Measurements from ENCODE around the gene KLF1. TPM values are rescaled to one million over a fixed set of nuclear protein-coding genes. Genes with fewer than 3 reads are reported as not detected.

Gene KLF1
- total RNA-seq, 1 experiment from 2014 or later: 0.10 TPM

- intact Hi-C loops (cut with micrococcal nuclease; ENCODE audit: unreplicated experiment): no loop called here
- ChIA-PET CTCF (no interaction called here), POLR2A (no interaction called here)
- DNase-seq (ENCODE audit: low read depth, low spot score) (no peak), ATAC-seq (no peak)
- no peak overlapping the region for H3K27ac ChIP-seq (ENCODE audit: low read length)
- BruUV-seq (replicated peaks): no TSS peak
- no peaks in the 10 kb centered on the region; the same call in 1 of the 2 replicates for H3K36me3 ChIP-seq (ENCODE audit: control insufficient read depth, insufficient read depth, low read length)
- TF ChIP-seq POLR2AphosphoS5 (IDR thresholded peaks at IDR 0.05; ENCODE audit: low read depth, low read length) (no peak), CTCF (IDR thresholded peaks at IDR 0.05) (no peak), SIN3A (IDR thresholded peaks at IDR 0.05; ENCODE audit: borderline replicate concordance, insufficient read depth, low read depth, low read length) (no peak), TCF7L2 (IDR thresholded peaks at IDR 0.05; ENCODE audit: low read depth, low read length) (no peak), REST (IDR thresholded peaks at IDR 0.05; ENCODE audit: insufficient read depth in 1 of 2, low read depth in 2 of 2, low read length in 1 of 2) (no peak)
- no peaks in the 10 kb centered on the region; the same call in 1 of the 2 replicates for H3K27me3 ChIP-seq (ENCODE audit: control insufficient read depth, insufficient read depth, low read length)
- H3K9me3 ChIP-seq (ENCODE audit: control insufficient read depth, insufficient read depth, low read depth, low read length): no peaks in the 10 kb centered on the region
- in situ Hi-C loops (cut with HindIII; ENCODE audit: low pct_unique_long_range_greater_than_20kb, low sequenced_read_pairs): no loop called here
- peaks cover 4% of the 10 kb centered on the region for H3K4me1 ChIP-seq (ENCODE audit: control insufficient read depth, insufficient read depth, low read length)
- peak overlapping the region; percentile 39 to 58; a peak in 3 of 4 replicates for H3K4me3 ChIP-seq (ENCODE audit: low read depth in 2 of 2, low read length in 2 of 2)
Measured at GRCh38 chr19:12836529-12836863, 50.5 kb downstream of the KLF1 start.

- no TSS peak for BruUV-seq (replicated peaks)
- POLR2A ChIA-PET: no interaction called here
- CTCF ChIA-PET: interaction anchor here (0.5 kb wide), 1 partner anchor 42 kb away, joined by 3 read pairs; no protein-coding TSS in a partner anchor
- TF ChIP-seq CTCF (IDR thresholded peaks at IDR 0.05) (no peak), SIN3A (IDR thresholded peaks at IDR 0.05; ENCODE audit: borderline replicate concordance, insufficient read depth, low read depth, low read length) (no peak), REST (IDR thresholded peaks at IDR 0.05; ENCODE audit: insufficient read depth in 1 of 2, low read depth in 2 of 2, low read length in 1 of 2) (no peak), POLR2AphosphoS5 (IDR thresholded peaks at IDR 0.05; ENCODE audit: low read depth, low read length) (no peak), TCF7L2 (IDR thresholded peaks at IDR 0.05; ENCODE audit: low read depth, low read length) (no peak)
- DNase-seq (ENCODE audit: low read depth, low spot score): no peak
- H3K4me3 ChIP-seq (ENCODE audit: low read depth in 2 of 2, low read length in 2 of 2): peak overlapping the region; percentile 39 to 58
- in situ Hi-C loops (cut with HindIII; ENCODE audit: low pct_unique_long_range_greater_than_20kb, low sequenced_read_pairs) (no loop called here), intact Hi-C loops (cut with micrococcal nuclease; ENCODE audit: unreplicated experiment) (no loop called here)
- H3K36me3 ChIP-seq (ENCODE audit: control insufficient read depth, insufficient read depth, low read length): no peaks in the 10 kb centered on the region; the same call in 1 of the 2 replicates
- H3K9me3 ChIP-seq (ENCODE audit: control insufficient read depth, insufficient read depth, low read depth, low read length): no peaks in the 10 kb centered on the region
- H3K27ac ChIP-seq (ENCODE audit: low read length): peak overlapping the region; percentile 12; the same call in 1 of the 2 replicates
- peak; percentile 36; the same call in 1 of the 2 replicates for ATAC-seq
- H3K27me3 ChIP-seq (ENCODE audit: control insufficient read depth, insufficient read depth, low read length): no peaks in the 10 kb centered on the region; the same call in 1 of the 2 replicates
- peaks cover 4% of the 10 kb centered on the region for H3K4me1 ChIP-seq (ENCODE audit: control insufficient read depth, insufficient read depth, low read length)
Measured at GRCh38 chr19:12834976-12835757, 51.8 kb downstream of the KLF1 start.

Data from Panc1 (cell line).